Esophagus muscularis mucosa (tissue), 3 donors: ENCODE data around the gene RNH1.

Source experiments
- POLR2A ChIP-seq: fragments of 450-650 bp; IDR thresholded peaks from one replicate; pipeline ENCODE4 v1.6.1; 2017; ENCODE audit warnings: antibody characterized with exemption, moderate library complexity, mild to moderate bottlenecking, low read depth
- TF ChIP-seq, protein P1 (sequence below), 3 experiments: fragments of 200-600 bp in 2 of 3; fragments of 450-650 bp in 1 of 3; sonication (generic) in 2 of 3; IDR thresholded peaks; one replicate each; pipeline ENCODE4 v1.5.1; 2017 to 2019; ENCODE audit warnings: antibody characterized with exemption in 3 of 3, mild to moderate bottlenecking in 2 of 3, moderate library complexity in 1 of 3

DNA sequence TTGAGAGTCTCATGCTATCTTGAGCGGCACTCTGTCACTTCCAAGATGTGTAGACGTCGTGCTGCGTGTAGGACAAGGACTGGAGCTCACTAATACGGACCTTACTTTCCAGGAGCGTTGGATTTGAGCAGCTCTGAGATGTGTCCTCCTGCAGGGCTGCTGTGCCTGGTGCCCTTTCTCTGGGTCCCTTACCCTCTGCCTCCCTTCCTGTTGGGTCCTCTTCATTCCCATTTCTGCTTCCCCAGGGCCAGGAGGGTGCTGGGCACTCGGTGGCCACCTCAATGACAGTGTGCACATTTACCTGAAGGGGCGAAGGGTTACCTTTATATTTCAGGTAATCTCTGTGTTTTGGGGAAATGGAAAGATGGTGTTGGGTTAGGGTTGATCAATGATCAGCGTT lies 53.0 kb downstream of the RNH1 start:
- TF ChIP-seq, protein P1, sequence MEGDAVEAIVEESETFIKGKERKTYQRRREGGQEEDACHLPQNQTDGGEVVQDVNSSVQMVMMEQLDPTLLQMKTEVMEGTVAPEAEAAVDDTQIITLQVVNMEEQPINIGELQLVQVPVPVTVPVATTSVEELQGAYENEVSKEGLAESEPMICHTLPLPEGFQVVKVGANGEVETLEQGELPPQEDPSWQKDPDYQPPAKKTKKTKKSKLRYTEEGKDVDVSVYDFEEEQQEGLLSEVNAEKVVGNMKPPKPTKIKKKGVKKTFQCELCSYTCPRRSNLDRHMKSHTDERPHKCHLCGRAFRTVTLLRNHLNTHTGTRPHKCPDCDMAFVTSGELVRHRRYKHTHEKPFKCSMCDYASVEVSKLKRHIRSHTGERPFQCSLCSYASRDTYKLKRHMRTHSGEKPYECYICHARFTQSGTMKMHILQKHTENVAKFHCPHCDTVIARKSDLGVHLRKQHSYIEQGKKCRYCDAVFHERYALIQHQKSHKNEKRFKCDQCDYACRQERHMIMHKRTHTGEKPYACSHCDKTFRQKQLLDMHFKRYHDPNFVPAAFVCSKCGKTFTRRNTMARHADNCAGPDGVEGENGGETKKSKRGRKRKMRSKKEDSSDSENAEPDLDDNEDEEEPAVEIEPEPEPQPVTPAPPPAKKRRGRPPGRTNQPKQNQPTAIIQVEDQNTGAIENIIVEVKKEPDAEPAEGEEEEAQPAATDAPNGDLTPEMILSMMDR (IDR thresholded peaks at IDR 0.05), result no peak
- no peak for TF ChIP-seq POLR2A
